NK-92 (cell line): Measurements from ENCODE around the gene COL4A1.

Experiments
- DNase-seq: peaks from one replicate; lab custom pipeline; 2025; ENCODE audit not compliant: unreplicated experiment; lab: John Stamatoyannopoulos, UW

The COL4A1 gene

DNA sequence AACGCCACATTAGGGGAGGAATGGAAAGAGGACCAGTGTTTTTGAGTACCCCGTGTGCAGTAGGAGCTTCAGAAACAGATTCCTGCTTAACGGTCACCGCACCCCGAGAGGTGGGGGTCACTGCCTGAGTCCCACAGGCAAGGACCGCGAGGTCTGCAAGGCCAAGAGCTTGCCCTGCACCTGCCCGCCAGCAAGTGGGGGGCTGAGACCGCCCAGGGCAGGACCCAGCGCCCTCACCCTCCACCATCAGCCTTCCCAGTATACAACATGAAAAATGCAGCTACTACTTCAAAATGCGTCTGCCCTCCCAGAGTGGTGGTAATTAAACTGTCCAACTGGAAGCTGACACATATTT, 44.9 kb downstream of the COL4A1 start:
- no peak for DNase-seq

DNA sequence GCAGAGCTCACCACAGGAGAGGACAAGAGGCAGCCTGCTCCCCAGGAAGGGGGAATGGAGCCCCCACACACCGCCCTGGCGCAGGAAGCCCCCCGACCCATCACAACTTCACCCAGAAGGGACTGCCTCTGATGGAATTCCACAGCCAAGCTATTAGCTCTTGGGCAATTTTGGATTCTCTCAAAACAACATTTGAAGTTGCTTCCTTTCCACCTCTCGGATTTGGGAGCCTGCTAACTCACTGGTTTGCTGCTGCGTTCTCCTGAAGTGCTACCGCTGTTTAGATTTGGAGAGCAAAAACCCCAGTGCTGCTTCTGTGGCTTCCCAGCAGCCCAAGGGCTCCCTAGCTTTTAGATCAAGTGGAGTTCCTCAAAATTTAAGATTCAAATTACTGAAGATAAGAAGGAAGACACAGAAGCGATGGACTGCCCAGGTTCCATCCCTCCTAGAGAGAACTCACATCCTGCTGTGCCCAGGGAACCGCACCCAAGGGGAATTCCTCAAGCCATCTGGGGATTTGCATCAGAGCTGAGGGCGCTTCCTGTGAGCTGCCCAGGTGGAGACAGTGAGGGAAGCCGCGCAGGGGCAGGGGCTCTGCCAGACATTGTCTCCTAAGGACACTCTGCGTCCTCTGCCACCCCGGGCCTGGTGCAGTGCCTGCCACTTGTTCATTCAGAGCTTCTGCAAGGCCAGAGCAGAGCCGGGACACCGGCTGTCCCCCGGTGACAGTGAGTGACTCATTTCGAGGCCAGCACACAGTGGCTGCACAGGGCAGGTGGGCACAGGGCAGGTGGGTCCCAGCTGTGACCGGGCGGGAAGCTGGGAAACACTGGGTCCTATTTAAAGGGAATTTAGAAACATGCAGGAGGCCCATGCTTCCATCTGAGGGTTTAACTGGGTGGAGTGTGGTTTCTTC, 45.5 kb downstream of the COL4A1 start:
- DNase-seq: no peak

DNA sequence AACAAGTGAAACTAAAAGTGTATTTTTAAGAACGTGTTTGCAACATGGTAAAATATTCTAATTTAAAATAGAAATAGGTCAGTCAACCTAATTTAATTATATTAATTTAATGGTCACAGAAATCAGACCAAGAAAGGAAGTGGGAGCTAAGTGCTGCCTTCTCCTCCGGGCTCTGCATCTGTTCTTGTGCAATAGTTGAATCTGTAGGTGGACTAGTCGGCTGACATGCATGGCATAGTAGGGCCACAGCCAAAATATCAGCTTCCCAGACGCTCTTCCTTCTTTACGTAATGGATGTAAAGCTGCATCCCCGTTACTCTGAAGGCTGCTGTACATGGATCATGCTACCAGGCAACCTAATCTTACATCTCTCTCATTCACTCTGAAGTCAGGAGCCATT, 47.3 kb downstream of the COL4A1 start:
- no peak for DNase-seq

DNA sequence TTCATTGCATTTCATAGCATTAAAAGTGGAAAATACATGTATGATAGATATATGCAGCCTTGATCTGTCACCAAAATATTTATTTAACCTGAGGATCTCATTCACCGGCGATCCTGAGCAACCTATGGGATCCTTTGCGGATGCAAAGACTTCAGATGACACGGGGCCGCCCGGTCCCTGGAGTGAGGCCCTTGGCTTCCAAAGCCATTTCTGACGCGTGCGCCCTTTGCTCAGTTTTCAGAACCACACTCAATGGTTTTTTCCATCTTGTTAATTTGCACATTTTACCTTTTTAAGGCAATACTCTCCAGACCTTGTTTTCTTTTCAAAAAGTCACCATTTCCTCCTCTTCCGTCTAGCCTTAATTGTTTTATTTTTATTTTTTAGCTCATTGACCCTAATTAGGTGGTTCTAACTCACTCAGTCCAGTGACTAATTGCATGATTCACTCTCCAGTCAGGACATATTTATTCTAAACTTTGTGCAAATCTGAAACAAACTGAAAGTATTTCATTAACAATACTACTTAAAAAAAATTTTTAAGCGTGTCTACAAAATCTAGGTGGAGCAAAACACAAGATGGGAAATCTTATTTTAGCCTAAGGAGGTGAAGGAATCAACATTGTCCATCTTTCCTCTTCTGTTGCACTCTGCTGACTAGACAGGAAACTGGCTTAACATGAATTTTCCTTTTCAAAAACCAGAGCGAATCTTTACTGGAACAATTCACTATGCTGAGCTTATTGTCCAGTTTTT, 47.9 kb downstream of the COL4A1 start:
- DNase-seq: no peak

DNA sequence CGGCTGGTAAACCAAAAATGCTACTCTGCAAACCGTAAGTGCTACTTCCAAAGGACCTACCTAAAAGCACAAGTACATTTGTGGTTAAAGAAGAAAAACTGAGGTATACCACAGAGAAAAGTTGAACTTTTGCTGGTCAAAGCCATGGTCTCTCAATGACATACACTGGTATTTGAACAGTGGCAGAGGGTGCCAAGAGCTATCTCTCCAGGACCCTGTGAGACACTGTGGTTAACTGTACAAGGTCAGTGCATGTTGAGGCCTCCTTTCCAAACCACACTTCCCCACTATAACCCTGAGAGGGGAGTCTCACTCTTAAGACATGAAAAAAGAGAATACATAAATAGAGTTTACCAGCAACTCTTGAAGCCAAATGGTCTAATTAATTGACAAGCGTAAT, 49.5 kb downstream of the COL4A1 start:
- DNase-seq: no peak

DNA sequence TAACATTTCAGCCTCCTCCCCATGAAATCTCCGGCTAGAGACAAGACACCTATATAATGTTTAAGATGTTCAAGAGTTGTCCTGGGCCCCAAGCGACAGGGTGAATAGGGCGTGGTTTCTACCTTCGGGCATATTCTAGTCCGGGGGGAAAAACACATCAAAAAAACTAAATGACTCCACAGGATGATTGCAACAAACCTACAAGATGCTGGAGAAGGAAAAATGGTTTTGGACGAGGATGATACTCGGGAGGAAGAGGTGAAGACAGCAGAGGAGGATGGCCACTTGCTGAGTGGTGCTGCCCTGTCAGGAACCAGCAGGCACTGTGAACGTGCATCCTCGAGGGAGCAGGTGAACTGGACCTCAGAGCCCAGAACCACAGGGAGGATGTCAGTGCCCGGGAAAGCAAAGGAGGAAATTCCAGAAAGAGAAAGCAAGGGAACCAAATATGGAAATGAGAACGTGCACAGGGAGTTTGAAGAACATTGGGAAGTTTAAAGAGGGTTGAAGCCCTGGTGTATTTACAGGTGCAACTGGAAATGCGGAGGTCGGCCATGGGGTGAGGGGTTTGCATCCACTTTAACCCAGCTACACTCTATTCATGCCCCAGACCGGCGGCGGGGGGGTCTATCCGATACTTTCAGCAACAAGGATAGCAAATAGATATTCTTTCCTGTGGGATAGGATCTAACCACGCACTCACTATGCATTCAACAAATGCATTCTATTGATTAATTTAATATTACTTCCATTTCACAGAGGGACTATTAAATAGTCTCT, 50.6 kb downstream of the COL4A1 start:
- no peak for DNase-seq

DNA sequence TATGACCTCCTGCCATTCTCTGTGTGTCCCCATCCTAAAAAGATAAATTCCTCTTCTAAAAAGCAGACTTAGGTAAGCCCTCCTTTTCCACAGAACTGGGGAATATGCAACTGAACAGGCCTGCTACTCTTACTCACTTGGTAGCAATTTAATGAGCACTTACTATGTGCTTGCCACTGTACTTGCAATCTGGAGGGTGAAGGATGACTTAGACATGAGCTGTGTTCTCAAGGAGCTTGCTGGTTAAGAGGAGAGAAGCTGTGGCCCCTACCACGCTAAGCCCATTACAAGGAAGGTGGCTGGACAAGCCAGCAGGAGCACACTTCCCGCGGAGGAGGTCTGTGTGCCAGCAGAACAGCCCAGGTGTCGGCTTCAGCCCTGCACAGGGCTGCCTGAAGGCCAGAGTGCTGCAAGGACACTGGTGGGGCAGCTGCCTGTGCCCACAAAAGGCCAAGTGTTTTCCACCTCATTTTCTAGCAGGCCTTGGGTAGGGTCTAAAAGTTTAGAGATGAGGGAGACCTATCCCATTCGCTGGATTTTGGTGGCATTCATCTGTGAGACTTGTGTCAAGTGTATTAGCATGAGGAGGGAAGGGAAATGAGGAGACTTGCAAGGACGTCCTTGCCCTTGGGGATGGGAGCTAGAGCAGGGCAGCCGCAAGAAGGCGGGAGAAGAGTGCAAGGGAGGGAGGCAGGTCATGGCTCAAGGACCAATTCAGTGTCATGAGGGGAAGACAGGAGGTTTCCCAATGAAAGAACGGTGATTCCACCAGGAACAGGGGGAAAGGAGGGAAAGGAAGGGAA, 52.0 kb downstream of the COL4A1 start:
- DNase-seq: no peak

DNA sequence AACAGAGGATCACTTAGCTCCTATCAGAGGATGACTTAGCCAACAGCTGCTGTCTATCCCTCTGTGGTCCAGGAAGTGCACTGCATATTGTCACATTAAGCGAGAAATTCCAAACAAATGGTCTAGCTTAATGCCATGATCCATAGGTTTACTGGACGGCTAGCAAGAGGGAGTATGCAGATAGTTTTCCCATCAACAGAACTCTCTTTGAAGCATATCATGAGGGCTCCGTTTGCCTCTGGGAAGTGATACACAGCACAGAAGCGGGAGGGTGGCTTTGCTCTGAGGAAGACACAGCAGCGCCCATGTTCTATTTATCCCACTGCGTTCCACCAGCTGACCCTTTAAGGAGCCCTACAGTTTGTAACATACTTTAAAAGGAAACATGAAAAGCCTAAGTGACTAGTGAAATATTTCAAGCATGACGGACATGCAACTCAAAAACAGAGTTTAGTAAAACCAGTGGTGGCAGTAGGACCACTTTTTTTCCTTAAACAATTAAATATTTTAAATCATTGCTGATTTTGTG, 52.7 kb downstream of the COL4A1 start:
- no peak for DNase-seq

DNA sequence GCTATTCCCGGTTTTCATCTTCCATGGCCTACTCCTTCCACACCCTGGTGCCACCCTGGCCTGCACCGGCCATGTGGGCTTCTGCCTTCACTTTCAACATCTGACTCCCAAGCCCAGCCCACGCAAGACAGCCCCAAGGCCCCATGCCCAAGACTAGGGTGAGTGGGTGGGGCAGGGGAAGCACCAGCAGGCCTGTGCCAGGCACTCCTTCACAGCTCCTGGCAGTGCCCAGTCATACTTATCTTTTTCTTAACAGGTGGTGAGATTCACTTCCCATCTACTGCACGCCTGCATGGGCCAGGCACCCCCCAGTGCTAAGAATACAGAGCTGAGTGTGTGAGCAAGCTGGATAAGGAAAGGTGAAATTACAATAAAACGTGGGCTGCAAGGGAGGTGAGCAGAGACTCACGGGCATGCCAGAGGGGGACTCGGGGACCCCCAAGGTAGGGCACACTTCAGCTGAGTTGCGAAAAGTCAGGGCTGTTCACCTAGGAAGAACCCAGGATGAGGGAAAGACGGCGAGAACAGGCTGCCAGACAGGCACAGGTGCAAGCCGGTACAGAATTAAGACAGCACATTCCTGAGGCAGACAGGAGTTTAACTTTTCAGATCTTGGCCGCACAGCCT, 55.7 kb downstream of the COL4A1 start:
- no peak for DNase-seq

DNA sequence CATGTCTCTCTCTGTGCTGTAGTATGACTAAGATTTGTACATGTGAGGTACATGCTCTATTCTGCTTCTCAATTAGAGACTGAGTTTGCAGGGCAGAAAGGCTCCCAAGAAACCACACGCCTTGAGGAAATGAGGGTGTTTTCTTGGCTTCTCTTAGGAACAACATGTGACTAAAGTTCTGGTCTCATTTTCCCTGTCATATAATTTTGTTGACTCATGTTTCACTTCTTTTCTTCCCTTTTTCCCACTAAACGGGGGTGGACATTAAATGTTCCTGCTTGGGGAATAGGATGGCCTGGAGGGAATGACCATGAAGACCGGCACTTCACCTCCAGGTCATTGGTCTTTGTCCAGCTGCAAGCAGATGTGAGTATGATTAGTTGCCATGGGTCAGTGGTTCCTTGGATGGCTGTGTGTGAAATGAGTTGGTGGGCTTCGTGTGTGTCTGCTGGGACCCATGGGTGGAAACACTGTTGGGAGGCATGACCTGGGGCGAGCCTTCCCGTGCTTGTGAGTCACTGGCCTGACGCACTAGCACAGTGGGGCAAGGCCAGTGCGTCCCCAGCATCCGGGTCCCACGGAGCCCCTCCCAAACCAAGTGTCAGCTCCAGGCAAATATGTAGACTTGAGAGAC, 56.6 kb downstream of the COL4A1 start:
- no peak for DNase-seq

DNA sequence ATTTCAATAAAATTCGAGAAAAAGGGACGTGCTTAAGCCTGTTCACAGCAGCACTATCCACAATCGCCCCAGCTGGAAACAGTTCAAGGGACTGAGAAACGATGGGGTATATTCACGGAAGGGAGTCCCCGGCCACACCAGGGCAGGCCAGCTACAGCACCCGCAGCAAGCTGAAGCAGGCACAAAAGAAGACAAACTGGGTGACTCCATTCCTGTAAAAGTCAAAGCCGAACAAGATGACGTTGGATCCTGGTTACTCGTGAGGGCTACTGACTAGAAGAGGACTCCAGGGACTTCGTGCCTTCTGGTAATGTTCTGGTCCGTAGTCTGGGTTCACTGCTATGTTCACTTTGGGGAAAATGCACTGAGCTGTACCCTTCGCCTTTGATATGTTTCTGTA, 57.6 kb downstream of the COL4A1 start:
- DNase-seq: no peak

DNA sequence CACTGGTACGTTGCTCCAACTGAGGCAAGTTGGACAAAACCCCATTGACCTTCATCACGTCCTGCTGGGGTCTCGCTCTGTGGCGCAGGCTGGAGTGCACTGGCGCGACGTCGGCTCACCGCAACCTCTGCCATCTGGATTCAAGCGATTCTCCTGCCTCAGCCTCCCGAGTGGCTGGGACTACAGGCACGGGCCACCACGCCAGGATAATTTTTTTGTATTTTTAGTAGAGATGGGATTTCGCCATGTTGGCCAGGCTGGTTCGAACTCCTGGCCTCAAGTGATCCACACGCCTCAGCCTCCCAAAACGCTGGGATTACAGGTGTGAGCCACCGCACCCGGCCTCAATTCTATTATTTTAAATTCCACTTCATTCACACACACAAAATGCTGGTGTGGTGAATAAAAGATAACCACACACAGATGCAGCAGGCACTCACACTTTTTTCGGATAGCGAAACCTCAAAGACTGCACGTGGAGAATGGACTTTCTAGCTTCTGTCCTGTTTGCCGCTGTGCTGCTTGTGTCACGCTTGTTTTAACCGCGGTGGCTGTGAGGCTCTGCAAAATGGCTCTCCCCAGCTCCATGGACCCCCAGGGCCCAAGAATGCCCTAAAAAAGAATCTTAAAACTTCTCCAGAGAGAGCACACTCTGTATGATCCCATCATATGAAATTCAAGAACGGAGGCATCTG, 58.4 kb downstream of the COL4A1 start:
- no peak for DNase-seq

DNA sequence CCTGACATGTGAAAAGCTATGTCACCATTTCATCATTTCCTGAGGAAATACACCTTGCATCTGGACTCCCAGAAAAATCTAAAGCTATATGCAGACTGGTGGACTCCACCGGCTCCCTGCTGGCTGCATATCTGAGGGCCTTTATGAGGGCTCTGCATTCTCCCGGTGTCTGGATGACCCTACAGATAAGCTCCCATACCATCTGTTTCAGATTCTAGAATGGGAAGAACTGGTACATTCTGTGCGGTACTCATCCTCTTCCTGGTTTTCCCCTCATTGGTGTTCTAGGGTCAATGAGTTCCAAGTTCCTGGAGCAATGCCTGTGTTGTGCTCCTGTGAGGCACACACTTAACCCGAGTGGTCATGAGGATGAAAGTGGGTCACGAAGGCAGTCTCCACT, 60.4 kb downstream of the COL4A1 start:
- DNase-seq: no peak

DNA sequence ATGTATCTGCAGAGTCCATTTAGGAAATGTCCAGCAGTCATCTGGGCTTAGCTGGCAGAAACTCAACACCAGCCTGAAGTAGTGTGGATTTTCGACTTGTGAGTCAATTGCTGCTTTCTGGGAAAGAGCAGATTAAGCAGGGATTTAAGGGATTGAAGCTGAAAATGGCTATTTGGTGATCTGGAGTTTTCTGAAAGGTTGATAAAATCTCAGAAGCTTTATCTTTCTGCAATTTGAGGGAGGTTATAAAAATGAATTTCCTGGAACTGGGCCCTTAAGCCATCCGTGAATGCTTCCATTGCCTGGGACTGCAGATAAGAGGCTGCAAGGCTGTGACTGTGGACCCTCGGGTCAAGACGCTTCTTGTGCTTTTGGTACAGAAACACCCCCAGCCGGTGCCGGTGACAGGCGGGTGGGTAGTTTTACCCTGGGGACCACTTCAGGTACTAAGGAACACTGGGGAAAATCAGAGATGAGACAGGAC, 61.5 kb downstream of the COL4A1 start:
- DNase-seq: no peak

DNA sequence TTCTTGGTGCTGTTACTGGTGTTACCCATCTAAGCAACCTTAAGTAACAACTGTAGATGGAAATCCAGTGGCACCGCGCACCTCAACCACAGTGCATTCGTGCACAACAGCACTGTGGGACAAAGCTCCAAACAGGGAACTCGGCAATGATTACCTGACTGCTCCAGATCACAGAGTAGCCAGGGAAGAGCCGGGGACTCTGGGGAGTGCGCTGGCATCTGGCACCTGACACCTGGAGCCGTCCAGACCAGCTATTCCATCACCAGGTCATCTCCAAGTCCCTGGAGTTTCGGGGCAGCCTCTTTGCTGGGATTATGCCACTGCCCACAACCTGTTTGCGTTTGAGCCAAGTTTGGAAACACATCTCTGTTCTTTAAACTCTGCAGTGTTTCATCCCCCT, 62.0 kb downstream of the COL4A1 start:
- DNase-seq: no peak

DNA sequence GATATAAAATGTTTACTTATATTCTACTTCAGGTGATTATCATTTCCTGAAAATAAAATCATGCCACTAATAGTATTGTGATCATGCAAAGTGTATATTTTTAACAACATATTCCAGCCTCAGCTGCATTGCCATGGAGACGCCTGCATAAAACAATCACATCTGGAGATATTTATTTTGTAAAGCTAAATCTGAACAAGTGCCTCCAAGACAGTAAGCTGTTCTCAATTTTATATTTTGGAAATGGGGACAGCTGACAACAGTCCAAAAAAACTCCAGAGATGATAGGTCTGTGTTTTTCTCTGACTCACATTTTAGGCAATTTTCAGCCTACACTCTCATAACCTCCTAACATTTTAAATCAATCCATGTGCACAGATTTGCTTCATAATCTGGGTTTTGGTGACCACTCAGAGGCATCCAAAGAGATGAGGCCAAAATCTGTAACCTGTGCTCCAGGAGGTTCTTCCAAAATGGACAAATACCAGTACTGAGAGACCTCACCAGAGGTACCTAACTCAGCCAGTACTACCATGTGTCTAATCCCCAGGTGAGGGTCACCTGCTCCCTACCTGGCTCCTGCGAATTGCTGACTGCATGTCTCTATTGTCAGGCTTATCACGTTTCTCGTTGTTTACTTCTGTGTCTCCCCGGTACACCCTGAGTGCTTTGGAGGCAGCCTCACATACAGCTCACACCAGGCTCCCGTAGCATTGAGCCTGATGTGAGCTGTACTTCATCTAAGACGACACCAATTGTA, 62.7 kb downstream of the COL4A1 start:
- no peak for DNase-seq

DNA sequence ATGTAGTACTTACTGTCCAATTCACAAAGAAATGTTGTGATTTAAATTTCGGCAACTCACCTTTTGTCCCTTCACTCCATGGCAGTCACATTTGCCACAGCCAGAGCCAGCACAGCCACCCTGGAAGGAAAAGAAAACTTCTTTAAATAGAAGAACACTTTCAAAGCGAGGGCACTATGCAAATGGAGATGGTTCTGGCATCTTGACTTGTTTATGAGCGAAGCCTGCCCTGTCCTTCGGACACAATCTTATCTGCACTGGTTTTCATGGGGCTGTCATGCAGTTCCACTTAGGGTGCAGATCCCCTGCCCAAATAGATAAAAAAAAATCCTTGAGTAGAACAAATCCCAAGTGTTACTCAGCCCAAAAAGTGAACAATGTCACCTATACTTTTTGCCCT, 64.3 kb downstream of the COL4A1 start:
- DNase-seq: no peak

DNA sequence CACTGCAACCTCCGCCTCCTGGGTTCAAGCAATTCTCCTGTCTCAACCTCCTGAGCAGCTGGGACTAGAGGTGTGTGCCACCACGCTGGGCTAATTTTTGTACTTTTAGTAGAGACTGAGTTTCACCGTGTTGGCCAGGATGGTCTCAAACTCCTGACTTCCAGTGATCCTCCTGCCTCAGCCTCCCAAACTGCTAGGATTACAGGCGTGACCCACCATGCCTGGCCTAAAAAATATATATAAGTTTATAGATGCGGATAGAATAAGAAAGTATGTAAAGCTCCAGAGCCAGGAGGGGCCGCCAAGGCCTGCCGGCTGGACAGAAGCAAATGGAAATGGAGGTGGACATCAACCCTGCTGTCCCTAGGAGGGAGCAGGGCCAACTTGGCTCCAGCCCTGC, 66.0 kb downstream of the COL4A1 start:
- no peak for DNase-seq
